Measurements from ENCODE around the gene POU2AF3.

DNA sequence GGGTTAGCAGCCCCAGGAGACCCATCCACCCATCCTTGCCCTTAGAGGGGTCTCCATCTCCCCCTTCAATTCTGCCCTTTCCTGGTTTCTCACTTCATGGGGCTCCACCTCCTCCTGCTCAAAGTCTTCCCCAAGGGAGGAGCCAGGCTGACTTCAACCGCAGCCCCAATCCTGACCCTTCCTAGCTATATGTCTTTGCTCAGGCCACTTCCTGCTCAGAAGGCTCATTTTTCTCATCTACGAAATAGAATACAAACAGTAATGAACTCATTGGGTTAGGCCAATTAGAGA lies 56.2 kb downstream of the POU2AF3 start:
- TF ChIP-seq, protein P1, sequence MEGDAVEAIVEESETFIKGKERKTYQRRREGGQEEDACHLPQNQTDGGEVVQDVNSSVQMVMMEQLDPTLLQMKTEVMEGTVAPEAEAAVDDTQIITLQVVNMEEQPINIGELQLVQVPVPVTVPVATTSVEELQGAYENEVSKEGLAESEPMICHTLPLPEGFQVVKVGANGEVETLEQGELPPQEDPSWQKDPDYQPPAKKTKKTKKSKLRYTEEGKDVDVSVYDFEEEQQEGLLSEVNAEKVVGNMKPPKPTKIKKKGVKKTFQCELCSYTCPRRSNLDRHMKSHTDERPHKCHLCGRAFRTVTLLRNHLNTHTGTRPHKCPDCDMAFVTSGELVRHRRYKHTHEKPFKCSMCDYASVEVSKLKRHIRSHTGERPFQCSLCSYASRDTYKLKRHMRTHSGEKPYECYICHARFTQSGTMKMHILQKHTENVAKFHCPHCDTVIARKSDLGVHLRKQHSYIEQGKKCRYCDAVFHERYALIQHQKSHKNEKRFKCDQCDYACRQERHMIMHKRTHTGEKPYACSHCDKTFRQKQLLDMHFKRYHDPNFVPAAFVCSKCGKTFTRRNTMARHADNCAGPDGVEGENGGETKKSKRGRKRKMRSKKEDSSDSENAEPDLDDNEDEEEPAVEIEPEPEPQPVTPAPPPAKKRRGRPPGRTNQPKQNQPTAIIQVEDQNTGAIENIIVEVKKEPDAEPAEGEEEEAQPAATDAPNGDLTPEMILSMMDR (IDR thresholded peaks at IDR 0.05), result no peak
- TF ChIP-seq RAD21 (IDR thresholded peaks at IDR 0.05; ENCODE audit: low read length) (no peak), YY1 (IDR thresholded peaks at IDR 0.05; ENCODE audit: low read depth) (no peak), JUND (IDR thresholded peaks at IDR 0.05) (no peak), MXI1 (IDR thresholded peaks at IDR 0.05; ENCODE audit: low read depth, low read length) (no peak), TEAD4 (IDR thresholded peaks at IDR 0.05; ENCODE audit: borderline replicate concordance, insufficient read depth) (no peak), GABPA (IDR thresholded peaks at IDR 0.05; ENCODE audit: low read depth) (no peak), RFX5 (IDR thresholded peaks at IDR 0.05; ENCODE audit: low read length) (no peak)
- TF ChIP-seq, protein P2, sequence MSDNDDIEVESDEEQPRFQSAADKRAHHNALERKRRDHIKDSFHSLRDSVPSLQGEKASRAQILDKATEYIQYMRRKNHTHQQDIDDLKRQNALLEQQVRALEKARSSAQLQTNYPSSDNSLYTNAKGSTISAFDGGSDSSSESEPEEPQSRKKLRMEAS (IDR thresholded peaks at IDR 0.05; ENCODE audit: low read depth), result no peak
- TF ChIP-seq, protein P3, sequence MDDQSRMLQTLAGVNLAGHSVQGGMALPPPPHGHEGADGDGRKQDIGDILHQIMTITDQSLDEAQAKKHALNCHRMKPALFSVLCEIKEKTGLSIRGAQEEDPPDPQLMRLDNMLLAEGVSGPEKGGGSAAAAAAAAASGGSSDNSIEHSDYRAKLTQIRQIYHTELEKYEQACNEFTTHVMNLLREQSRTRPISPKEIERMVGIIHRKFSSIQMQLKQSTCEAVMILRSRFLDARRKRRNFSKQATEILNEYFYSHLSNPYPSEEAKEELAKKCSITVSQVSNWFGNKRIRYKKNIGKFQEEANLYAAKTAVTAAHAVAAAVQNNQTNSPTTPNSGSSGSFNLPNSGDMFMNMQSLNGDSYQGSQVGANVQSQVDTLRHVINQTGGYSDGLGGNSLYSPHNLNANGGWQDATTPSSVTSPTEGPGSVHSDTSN (IDR thresholded peaks at IDR 0.05), result no peak
- TF ChIP-seq, protein P4, sequence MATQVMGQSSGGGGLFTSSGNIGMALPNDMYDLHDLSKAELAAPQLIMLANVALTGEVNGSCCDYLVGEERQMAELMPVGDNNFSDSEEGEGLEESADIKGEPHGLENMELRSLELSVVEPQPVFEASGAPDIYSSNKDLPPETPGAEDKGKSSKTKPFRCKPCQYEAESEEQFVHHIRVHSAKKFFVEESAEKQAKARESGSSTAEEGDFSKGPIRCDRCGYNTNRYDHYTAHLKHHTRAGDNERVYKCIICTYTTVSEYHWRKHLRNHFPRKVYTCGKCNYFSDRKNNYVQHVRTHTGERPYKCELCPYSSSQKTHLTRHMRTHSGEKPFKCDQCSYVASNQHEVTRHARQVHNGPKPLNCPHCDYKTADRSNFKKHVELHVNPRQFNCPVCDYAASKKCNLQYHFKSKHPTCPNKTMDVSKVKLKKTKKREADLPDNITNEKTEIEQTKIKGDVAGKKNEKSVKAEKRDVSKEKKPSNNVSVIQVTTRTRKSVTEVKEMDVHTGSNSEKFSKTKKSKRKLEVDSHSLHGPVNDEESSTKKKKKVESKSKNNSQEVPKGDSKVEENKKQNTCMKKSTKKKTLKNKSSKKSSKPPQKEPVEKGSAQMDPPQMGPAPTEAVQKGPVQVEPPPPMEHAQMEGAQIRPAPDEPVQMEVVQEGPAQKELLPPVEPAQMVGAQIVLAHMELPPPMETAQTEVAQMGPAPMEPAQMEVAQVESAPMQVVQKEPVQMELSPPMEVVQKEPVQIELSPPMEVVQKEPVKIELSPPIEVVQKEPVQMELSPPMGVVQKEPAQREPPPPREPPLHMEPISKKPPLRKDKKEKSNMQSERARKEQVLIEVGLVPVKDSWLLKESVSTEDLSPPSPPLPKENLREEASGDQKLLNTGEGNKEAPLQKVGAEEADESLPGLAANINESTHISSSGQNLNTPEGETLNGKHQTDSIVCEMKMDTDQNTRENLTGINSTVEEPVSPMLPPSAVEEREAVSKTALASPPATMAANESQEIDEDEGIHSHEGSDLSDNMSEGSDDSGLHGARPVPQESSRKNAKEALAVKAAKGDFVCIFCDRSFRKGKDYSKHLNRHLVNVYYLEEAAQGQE (IDR thresholded peaks at IDR 0.05; ENCODE audit: low read depth, low read length), result no peak
- TF ChIP-seq, protein P5, sequence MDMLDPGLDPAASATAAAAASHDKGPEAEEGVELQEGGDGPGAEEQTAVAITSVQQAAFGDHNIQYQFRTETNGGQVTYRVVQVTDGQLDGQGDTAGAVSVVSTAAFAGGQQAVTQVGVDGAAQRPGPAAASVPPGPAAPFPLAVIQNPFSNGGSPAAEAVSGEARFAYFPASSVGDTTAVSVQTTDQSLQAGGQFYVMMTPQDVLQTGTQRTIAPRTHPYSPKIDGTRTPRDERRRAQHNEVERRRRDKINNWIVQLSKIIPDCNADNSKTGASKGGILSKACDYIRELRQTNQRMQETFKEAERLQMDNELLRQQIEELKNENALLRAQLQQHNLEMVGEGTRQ (IDR thresholded peaks at IDR 0.05; ENCODE audit: borderline replicate concordance, low read depth, low read length), result no peak

Measured in SK-N-SH (cell line).